DOHH2 (cell line): ENCODE results near the gene APMAP.

Source experiments
- EZH2phosphoT487 ChIP-seq: fragments of 200-600 bp; sonication (generic); IDR thresholded peaks from 2 replicates; pipeline ENCODE4 v1.6.1; 2017; ENCODE audit warnings: borderline replicate concordance, mild to moderate bottlenecking, antibody characterized with exemption, low read length, moderate library complexity, mixed read lengths
- TF ChIP-seq, protein P1 (sequence below): fragments of 200-600 bp; sonication (generic); IDR thresholded peaks from one replicate; pipeline ENCODE4 v1.5.1; 2014; ENCODE audit warnings: antibody characterized with exemption, mild to moderate bottlenecking, low read depth, low read length; ENCODE audit not compliant: poor library complexity, severe bottlenecking

DNA sequence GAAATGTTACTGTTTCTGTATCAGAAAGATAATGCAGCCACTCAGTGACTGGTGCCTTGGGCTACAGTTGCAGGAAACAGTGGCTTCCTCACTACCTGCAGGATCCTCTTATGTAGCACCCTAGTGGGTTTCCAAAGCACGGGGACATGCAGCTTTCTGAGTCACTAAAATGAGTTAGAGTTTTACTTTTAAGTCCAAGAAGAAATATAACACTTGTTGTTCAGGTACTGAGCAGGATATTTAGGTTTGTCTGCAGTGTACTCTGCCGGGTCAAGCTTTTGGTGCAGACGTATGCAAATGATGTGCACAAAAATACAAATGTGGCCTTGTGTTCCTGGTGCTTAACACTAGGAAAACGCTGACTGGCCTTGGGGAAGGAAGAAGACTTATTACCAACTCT lies 43.4 kb upstream of the APMAP start:
- TF ChIP-seq, protein P1, sequence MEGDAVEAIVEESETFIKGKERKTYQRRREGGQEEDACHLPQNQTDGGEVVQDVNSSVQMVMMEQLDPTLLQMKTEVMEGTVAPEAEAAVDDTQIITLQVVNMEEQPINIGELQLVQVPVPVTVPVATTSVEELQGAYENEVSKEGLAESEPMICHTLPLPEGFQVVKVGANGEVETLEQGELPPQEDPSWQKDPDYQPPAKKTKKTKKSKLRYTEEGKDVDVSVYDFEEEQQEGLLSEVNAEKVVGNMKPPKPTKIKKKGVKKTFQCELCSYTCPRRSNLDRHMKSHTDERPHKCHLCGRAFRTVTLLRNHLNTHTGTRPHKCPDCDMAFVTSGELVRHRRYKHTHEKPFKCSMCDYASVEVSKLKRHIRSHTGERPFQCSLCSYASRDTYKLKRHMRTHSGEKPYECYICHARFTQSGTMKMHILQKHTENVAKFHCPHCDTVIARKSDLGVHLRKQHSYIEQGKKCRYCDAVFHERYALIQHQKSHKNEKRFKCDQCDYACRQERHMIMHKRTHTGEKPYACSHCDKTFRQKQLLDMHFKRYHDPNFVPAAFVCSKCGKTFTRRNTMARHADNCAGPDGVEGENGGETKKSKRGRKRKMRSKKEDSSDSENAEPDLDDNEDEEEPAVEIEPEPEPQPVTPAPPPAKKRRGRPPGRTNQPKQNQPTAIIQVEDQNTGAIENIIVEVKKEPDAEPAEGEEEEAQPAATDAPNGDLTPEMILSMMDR: no peak
- TF ChIP-seq EZH2phosphoT487: no peak
